ENCODE results near the gene ERVH48-1.
A peak's percentile ranks its signal among the peaks of the same experiment; 100 is the strongest.
"Not testable (repeated sequence)": the region's sequence is repeated elsewhere in the genome, so short reads cannot be mapped to it uniquely, and the experiment has no call there.

ERVH48-1 gene

DNA sequence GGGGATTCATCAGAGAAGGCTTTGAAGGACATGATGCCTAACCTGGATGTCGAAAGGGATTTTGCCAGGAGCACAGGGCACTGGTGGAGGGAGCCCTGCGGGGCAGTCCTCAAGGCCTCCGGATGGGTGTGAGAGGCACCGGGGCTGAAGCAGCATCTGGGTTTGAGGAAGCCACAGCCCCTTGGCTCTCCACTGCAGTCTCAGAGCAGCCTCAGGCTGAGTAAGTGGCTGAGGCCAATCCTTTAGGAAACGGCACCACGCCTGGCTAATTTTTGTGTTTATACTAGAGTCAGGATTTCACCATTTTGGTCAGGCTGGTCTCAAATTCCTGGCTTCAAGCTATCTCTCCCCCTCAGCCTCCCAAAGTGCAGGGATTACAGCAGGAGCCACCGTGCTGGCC is 12.0 kb downstream of the ERVH48-1 start:
- Histone ChIP-seq H3K4me1 (ENCODE audit: control insufficient read depth, insufficient read depth, low read length) (no peaks in the 10 kb centered on the region), H3K36me3 (ENCODE audit: control insufficient read depth in 2 of 2, insufficient read depth in 1 of 2, low read length in 2 of 2) (peaks cover 33 to 35% of the 10 kb centered on the region in 2 experiments), H3K27ac (ENCODE audit: extremely low read depth, low read depth, low read length) (no peak overlapping the region), H3K4me3 (ENCODE audit: low read depth, low read length) (no peak overlapping the region), H3K9me3 (ENCODE audit: control insufficient read depth, insufficient read depth, low read depth, low read length) (no peaks in the 10 kb centered on the region)
- CTCF ChIA-PET, result no interaction called here
- TF ChIP-seq ZNF114 (tag by site-specific recombination; IDR thresholded peaks at IDR 0.05) (no peak), ZNF416 (tag by site-specific recombination; IDR thresholded peaks at IDR 0.05) (no peak), ZNF529 (tag by site-specific recombination; IDR thresholded peaks at IDR 0.05; ENCODE audit: insufficient replicate concordance) (no peak)
- TF ChIP-seq, protein P1, sequence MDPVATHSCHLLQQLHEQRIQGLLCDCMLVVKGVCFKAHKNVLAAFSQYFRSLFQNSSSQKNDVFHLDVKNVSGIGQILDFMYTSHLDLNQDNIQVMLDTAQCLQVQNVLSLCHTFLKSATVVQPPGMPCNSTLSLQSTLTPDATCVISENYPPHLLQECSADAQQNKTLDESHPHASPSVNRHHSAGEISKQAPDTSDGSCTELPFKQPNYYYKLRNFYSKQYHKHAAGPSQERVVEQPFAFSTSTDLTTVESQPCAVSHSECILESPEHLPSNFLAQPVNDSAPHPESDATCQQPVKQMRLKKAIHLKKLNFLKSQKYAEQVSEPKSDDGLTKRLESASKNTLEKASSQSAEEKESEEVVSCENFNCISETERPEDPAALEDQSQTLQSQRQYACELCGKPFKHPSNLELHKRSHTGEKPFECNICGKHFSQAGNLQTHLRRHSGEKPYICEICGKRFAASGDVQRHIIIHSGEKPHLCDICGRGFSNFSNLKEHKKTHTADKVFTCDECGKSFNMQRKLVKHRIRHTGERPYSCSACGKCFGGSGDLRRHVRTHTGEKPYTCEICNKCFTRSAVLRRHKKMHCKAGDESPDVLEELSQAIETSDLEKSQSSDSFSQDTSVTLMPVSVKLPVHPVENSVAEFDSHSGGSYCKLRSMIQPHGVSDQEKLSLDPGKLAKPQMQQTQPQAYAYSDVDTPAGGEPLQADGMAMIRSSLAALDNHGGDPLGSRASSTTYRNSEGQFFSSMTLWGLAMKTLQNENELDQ (tag by site-specific recombination; IDR thresholded peaks at IDR 0.05; ENCODE audit: low read depth), result peak; percentile 80
- POLR2A ChIA-PET, result no interaction called here

- H3K27ac ChIP-seq (ENCODE audit: extremely low read depth, low read depth, low read length); H3K4me1 ChIP-seq (ENCODE audit: control insufficient read depth, insufficient read depth, low read length); POLR2A ChIA-PET; CTCF ChIA-PET; H3K9me3 ChIP-seq (ENCODE audit: control insufficient read depth, insufficient read depth, low read depth, low read length); H3K4me3 ChIP-seq (ENCODE audit: low read depth, low read length): not testable (repeated sequence)
- peak; percentile 46; the same call in 1 of the 2 replicates for TF ChIP-seq PATZ1 (tag by site-specific recombination; IDR thresholded peaks at IDR 0.05)
- peak; percentile 76 for TF ChIP-seq OSR2 (tag by site-specific recombination; IDR thresholded peaks at IDR 0.05)
- TF ChIP-seq ZBTB17 (tag by site-specific recombination; IDR thresholded peaks at IDR 0.05), result peak; percentile 68
- TF ChIP-seq, protein P2, sequence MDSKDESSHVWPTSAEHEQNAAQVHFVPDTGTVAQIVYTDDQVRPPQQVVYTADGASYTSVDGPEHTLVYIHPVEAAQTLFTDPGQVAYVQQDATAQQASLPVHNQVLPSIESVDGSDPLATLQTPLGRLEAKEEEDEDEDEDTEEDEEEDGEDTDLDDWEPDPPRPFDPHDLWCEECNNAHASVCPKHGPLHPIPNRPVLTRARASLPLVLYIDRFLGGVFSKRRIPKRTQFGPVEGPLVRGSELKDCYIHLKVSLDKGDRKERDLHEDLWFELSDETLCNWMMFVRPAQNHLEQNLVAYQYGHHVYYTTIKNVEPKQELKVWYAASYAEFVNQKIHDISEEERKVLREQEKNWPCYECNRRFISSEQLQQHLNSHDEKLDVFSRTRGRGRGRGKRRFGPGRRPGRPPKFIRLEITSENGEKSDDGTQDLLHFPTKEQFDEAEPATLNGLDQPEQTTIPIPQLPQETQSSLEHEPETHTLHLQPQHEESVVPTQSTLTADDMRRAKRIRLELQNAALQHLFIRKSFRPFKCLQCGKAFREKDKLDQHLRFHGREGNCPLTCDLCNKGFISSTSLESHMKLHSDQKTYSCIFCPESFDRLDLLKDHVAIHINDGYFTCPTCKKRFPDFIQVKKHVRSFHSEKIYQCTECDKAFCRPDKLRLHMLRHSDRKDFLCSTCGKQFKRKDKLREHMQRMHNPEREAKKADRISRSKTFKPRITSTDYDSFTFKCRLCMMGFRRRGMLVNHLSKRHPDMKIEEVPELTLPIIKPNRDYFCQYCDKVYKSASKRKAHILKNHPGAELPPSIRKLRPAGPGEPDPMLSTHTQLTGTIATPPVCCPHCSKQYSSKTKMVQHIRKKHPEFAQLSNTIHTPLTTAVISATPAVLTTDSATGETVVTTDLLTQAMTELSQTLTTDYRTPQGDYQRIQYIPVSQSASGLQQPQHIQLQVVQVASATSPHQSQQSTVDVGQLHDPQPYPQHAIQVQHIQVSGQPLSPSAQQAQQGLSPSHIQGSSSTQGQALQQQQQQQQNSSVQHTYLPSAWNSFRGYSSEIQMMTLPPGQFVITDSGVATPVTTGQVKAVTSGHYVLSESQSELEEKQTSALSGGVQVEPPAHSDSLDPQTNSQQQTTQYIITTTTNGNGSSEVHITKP (tag by site-specific recombination; IDR thresholded peaks at IDR 0.05), result peak; percentile 41; the same call in 1 of the 2 replicates
- peak; percentile 61; the same call in 1 of the 2 replicates for TF ChIP-seq ZBTB44 (tag by site-specific recombination; IDR thresholded peaks at IDR 0.05)
- peak; percentile 68; the same call in 1 of the 2 replicates for TF ChIP-seq ZNF394 (tag by site-specific recombination; IDR thresholded peaks at IDR 0.05; ENCODE audit: borderline replicate concordance)
- H3K36me3 ChIP-seq (ENCODE audit: control insufficient read depth in 2 of 2, insufficient read depth in 1 of 2, low read length in 2 of 2), result peaks cover 45 to 51% of the 10 kb centered on the region in 2 experiments
Measured at GRCh38 chr21:42911920-42912319, 13.5 kb downstream of the ERVH48-1 start.

DNA sequence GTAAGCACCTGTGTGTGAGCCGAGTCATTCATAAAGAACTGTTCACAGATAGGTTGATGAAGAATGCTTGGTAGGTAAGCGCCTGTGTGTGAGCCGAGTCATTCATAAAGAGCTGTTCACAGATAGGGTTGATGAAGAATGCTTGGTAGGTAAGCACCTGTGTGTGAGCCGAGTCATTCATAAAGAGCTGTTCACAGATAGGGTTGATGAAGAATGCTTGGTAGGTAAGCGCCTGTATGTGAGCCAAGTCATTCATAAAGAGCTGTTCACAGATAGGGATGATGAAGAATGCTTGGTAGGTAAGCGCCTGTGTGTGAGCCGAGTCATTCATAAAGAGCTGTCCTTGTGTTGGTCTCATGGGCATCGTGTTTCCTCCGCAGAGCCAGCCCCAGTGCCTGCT is 16.9 kb downstream of the ERVH48-1 start:
- H3K4me3 ChIP-seq (ENCODE audit: low read depth, low read length); POLR2A ChIA-PET; CTCF ChIA-PET; H3K4me1 ChIP-seq (ENCODE audit: control insufficient read depth, insufficient read depth, low read length); H3K27ac ChIP-seq (ENCODE audit: extremely low read depth, low read depth, low read length); H3K9me3 ChIP-seq (ENCODE audit: control insufficient read depth, insufficient read depth, low read depth, low read length): not testable (repeated sequence)
- peaks cover 65 to 83% of the 10 kb centered on the region in 2 experiments for H3K36me3 ChIP-seq (ENCODE audit: control insufficient read depth in 2 of 2, insufficient read depth in 1 of 2, low read length in 2 of 2)

All from HEK293 (cell line).